ENCODE data around the gene PRR36.

DNA sequence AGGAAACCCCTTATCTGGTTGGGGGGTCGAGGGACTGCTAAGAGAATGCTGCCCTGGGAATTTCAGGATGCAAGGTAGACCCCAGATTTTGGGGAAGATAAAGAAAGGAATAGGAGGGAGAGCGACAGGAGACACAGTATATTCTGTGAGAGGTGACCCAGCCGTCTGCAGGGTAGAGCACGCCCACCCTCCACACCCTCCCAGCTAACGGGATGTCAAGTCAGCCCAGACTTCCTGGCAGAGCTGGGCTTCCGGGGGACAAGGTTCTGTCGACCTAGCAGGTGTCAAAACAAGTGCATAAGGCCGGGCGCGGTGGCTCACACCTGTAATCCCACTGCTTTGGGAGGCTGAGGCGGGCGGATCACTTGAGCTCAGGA lies 695 bp upstream of the PRR36 start:
- TF ChIP-seq, protein P1, sequence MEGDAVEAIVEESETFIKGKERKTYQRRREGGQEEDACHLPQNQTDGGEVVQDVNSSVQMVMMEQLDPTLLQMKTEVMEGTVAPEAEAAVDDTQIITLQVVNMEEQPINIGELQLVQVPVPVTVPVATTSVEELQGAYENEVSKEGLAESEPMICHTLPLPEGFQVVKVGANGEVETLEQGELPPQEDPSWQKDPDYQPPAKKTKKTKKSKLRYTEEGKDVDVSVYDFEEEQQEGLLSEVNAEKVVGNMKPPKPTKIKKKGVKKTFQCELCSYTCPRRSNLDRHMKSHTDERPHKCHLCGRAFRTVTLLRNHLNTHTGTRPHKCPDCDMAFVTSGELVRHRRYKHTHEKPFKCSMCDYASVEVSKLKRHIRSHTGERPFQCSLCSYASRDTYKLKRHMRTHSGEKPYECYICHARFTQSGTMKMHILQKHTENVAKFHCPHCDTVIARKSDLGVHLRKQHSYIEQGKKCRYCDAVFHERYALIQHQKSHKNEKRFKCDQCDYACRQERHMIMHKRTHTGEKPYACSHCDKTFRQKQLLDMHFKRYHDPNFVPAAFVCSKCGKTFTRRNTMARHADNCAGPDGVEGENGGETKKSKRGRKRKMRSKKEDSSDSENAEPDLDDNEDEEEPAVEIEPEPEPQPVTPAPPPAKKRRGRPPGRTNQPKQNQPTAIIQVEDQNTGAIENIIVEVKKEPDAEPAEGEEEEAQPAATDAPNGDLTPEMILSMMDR (IDR thresholded peaks at IDR 0.05), result no peak
- TF ChIP-seq POLR2A (IDR thresholded peaks at IDR 0.05), result no peak

All from stomach (tissue), 4 donors.